GM23248 (cell line): ENCODE results near the gene TLK1.

Source experiments
- EZH2 ChIP-seq: fragments of 200-600 bp; sonication (generic); IDR thresholded peaks from 2 replicates; pipeline ENCODE4 v1.6.1; 2018; ENCODE audit warnings: antibody characterized with exemption, mild to moderate bottlenecking; ENCODE audit not compliant: insufficient read depth, poor library complexity, severe bottlenecking
- EZH2phosphoT487 ChIP-seq: fragments of 200-600 bp; sonication (generic); IDR thresholded peaks from 2 replicates; pipeline ENCODE4 v1.6.1; 2018; ENCODE audit warnings: antibody characterized with exemption, moderate library complexity, mild to moderate bottlenecking, low read depth; ENCODE audit not compliant: insufficient read depth

GRCh38 chr2:171166328-171166983 is 5.8 kb upstream of the TLK1 start:
- TF ChIP-seq EZH2phosphoT487 (no peak), EZH2 (no peak)
